HL-60 (cell line): Measurements from ENCODE around the gene ARL13B.
"Not testable (repeated sequence)": the region's sequence is repeated elsewhere in the genome, so short reads cannot be mapped to it uniquely, and the experiment has no call there.

ENCODE experiments used
- DNase-seq, 2 experiments: peaks; one replicate each; pipeline ENCODE4 v3.0.0-alpha.2; 2010 to 2020; ENCODE audit warnings: low read depth in 1 of 2, low spot score in 1 of 2
- H3K27ac ChIP-seq: fragments of 250-450 bp; sonication (Bioruptor Pico); replicated peaks from 2 replicates; pipeline ENCODE4 v1.5.1; 2020; ENCODE audit warnings: mild to moderate bottlenecking, moderate library complexity
- H3K27me3 ChIP-seq: fragments of 250-450 bp; sonication (Bioruptor Pico); 2 replicates; pipeline ENCODE4 v1.5.1; 2021; ENCODE audit warnings: mild to moderate bottlenecking, moderate library complexity; ENCODE audit not compliant: insufficient read depth, poor library complexity, severe bottlenecking
- H3K4me3 ChIP-seq: replicated peaks from 2 replicates; pipeline ENCODE4 v1.5.1; 2011; ENCODE audit warnings: mild to moderate bottlenecking, control low read depth, low read length; ENCODE audit not compliant: insufficient read depth
- CTCF ChIP-seq: IDR thresholded peaks from one replicate; pipeline ENCODE4 v1.5.1; 2011; ENCODE audit warnings: low read length, control low read depth, inconsistent platforms; ENCODE audit not compliant: insufficient read depth
- GABPA ChIP-seq: IDR thresholded peaks from 2 replicates; pipeline ENCODE4 v1.6.1; 2012; ENCODE audit warnings: low read depth
- POLR2AphosphoS5 ChIP-seq: IDR thresholded peaks from 2 replicates; pipeline ENCODE4 v1.6.1; 2012; ENCODE audit warnings: low read depth
- REST ChIP-seq: IDR thresholded peaks from 2 replicates; pipeline ENCODE4 v1.6.1; 2012; ENCODE audit warnings: low read depth; ENCODE audit not compliant: insufficient replicate concordance
- SPI1 ChIP-seq: IDR thresholded peaks from 2 replicates; pipeline ENCODE4 v1.6.1; 2012; ENCODE audit warnings: low read depth, mild to moderate bottlenecking, borderline replicate concordance

ARL13B gene

GRCh38 chr3:93962798-93963197 is 17.2 kb upstream of the ARL13B start:
- no peaks in the 10 kb centered on the region for H3K27me3 ChIP-seq
- H3K4me3 ChIP-seq = no peak overlapping the region
- no peak for DNase-seq
- H3K27ac ChIP-seq = no peak overlapping the region
- TF ChIP-seq POLR2AphosphoS5 (no peak), SPI1 (no peak), GABPA (no peak), CTCF (no peak), REST (no peak)

DNA sequence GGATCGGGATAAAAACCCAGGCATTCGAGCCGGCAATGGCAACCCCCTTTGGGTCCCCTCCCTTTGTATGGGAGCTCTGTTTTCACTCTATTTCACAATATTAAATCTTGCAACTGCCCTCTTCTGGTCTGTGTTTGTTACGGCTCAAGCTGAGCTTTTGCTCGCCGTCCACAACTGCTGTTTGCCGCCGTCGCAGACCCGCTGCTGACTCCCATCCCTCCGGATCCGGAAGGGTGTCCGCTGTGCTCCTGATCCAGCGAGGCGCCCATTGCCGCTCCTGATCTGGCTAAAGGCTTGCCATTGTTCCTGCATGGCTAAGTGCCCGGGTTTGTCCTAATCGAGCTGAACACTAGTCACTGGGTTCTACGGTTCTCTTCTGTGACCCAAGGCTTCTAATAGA is 14.8 kb upstream of the ARL13B start:
- DNase-seq, H3K27me3 ChIP-seq, H3K27ac ChIP-seq, H3K4me3 ChIP-seq: not testable (repeated sequence)

DNA sequence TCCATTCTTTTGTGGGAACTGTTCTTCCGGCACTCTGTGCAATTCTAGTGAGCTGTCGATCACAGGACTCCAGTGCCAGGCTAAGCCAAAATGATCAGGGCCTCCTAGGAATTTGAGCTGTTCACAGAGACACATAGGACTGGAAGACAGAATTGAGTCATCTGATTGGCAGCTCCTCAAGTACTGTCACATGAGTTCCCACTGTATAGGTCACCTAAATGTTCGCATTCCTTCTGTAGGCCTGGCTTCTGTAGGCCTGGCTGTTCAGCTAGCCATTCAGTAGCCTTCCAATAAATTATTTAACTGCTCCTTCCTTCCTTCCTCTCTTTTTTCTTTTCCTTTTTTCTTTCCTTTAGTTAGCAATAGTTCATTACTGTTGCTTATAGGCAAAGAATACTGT is 10.5 kb upstream of the ARL13B start:
- no peak overlapping the region for H3K4me3 ChIP-seq
- no peak overlapping the region for H3K27ac ChIP-seq
- no peak for DNase-seq
- TF ChIP-seq CTCF = no peak
- H3K27me3 ChIP-seq = no peaks in the 10 kb centered on the region

DNA sequence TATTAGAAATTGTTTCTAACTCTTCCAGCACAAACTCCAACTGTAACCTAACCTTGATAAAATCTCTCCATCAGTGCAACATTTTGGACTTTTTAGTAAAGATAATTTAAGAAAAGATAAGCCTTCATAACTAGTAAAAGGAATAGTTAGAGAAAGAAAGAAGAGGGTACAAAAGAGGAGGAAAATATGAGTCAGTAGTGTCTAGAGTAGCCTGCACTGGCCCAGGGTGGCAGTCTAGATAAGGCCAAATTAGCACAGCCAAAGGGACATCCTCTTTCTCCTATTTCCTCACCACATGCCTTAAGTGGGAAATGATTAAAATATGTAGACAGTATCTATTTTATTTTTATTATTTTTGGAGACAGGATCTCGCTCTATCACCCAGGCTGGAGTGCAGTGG is 10.0 kb upstream of the ARL13B start:
- Histone ChIP-seq H3K27ac (no peak overlapping the region), H3K4me3 (no peak overlapping the region), H3K27me3 (no peaks in the 10 kb centered on the region)
- no peak for DNase-seq
- no peak for TF ChIP-seq GABPA
- TF ChIP-seq SPI1 = no peak

DNA sequence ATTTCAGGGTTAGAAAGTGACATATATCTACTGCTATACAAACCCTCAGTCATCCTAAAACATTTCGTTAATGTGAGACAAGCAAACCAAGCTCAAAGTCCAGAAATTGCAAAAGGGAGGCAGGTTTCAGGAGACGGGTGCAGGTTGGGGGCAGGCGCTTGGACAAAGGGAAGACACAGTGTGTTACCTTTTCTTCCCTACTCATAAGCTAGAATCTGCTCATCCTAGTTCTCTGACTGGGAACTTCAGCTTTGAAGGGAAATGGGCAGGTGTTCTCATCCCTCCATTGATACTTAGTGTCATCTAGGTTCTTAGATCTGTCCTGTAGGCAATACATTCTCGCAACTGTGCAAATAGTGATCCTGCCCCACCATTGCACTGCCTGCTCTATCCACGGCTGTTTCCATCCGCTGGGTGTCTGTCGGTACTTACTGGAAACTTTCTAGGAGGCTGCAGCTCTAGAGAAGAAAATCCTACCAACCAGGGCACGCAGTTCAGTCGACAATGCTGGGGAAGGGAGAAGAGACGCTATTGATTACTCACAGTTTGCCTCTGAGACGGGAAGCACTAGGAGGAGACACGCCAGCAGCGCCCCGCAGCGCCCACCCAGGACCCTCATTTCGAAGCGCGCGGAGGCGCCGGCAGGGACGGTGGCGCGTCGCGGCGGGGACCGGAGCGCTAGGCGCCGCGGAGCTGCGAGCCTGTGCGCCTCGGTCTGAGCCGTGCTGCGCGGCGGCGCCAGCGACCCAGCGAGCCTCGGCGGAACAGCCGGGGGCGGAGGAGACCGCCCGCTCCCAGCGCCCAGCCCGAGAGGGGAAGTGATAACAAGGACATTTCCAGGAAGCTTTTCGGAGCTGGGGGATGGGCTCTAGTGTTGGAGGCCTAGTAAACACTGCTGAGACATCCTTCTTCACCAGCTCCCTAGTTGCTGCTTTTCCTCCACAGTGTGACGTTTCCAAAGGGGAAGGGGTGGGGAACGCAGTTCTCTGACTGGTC is 6.5 kb upstream of the ARL13B start, which contains the start of gene PROS1:
TSS of gene PROS1 (minus strand) at position 766 of the 996 bp plus-strand sequence. CDS start at position 619, 147 bp downstream.
- H3K27me3 ChIP-seq = no peaks in the 10 kb centered on the region
- peak; percentile 20 to 70 for DNase-seq

GRCh38 chr3:93981649-93982048 is 1.7 kb downstream of the ARL13B start:
- Histone ChIP-seq H3K27ac (no peak overlapping the region), H3K27me3 (no peaks in the 10 kb centered on the region), H3K4me3 (no peak overlapping the region)
- TF ChIP-seq CTCF (no peak), REST (no peak), POLR2AphosphoS5 (no peak), SPI1 (no peak), GABPA (no peak)
- DNase-seq = no peak

More for the DNA sequence above, 6.5 kb upstream of the ARL13B start, which contains the start of gene PROS1:
- H3K27ac ChIP-seq = 0 out of 2 replicates have a peak within 1 kb of the TSS, but pooled peaks have one; percentile 15
- TF ChIP-seq GABPA (no peak), SPI1 (peak; percentile 89)
- peak within 1 kb of the TSS; percentile 49 for H3K4me3 ChIP-seq
